M059J (cell line): ENCODE measurements around the gene CPT2. TPM values are rescaled to one million over a fixed set of nuclear protein-coding genes. Genes with fewer than 3 reads are reported as not detected.

Experiments used
- DNase-seq: peaks from one replicate; pipeline ENCODE4 v3.0.0-alpha.2; 2012; ENCODE audit warnings: low read depth
- total RNA-seq: library from RNA; depleted of rRNA; stranded (reverse); fragments of >200 nt; shearing (Covaris generic); gene quantifications from 2 replicates; pipeline ENCODE4 v1.2.3, GENCODE V29; 2014

The CPT2 gene
- total RNA-seq, 1 experiment from 2014 or later = 23.4 TPM

- no peak for DNase-seq
These were observed 21.6 kb downstream of the CPT2 start for GRCh38 chr1:53218201-53218600.

- no peak for DNase-seq
These were observed 23.1 kb downstream of the CPT2 start for GRCh38 chr1:53219711-53220110.

GRCh38 chr1:53220171-53220961 is 23.7 kb downstream of the CPT2 start, which contains the start of gene CZIB:
TSS of gene CZIB (minus strand) at chr1:53220634. CDS start at chr1:53220575, 59 bp downstream.
- DNase-seq = peak; percentile 90

GRCh38 chr1:53220962-53221286 is 24.3 kb downstream of the CPT2 start:
- no peak for DNase-seq

- DNase-seq = no peak
These were observed 41.0 kb downstream of the CPT2 start for GRCh38 chr1:53237638-53238037.

GRCh38 chr1:53238197-53239155 is 41.9 kb downstream of the CPT2 start, which contains the start of gene MAGOH:
TSS of gene MAGOH (minus strand) at chr1:53238518. CDS start at chr1:53238448, 70 bp downstream.
- peak; percentile 95 for DNase-seq

GRCh38 chr1:53241828-53242227 is 45.2 kb downstream of the CPT2 start:
- no peak for DNase-seq

- DNase-seq = no peak
These were observed 45.8 kb downstream of the CPT2 start for GRCh38 chr1:53242381-53242780.

- DNase-seq = no peak
These were observed 47.5 kb downstream of the CPT2 start for GRCh38 chr1:53244141-53244540.

- DNase-seq = peak; percentile 17
These were observed 49.9 kb downstream of the CPT2 start for GRCh38 chr1:53246261-53247134.

- peak; percentile 15 for DNase-seq
These were observed 53.1 kb downstream of the CPT2 start for GRCh38 chr1:53249706-53250105.

GRCh38 chr1:53250325-53250724 is 53.7 kb downstream of the CPT2 start:
- DNase-seq = no peak

- DNase-seq = no peak
These were observed 57.5 kb downstream of the CPT2 start for GRCh38 chr1:53254011-53254640.

- DNase-seq = no peak
These were observed 58.4 kb downstream of the CPT2 start for GRCh38 chr1:53255031-53255430.

GRCh38 chr1:53256511-53257453 is 60.2 kb downstream of the CPT2 start:
- no peak for DNase-seq

- DNase-seq = no peak
These were observed 60.9 kb downstream of the CPT2 start for GRCh38 chr1:53257454-53258081.

- DNase-seq = no peak
These were observed 61.6 kb downstream of the CPT2 start for GRCh38 chr1:53258216-53258615.

GRCh38 chr1:53259932-53260331 is 63.3 kb downstream of the CPT2 start:
- no peak for DNase-seq

GRCh38 chr1:53260631-53261247 is 64.1 kb downstream of the CPT2 start:
- no peak for DNase-seq
